ENCODE measurements around the gene SAMD1. TPM values are rescaled to one million over a fixed set of nuclear protein-coding genes. Genes with fewer than 3 reads are reported as not detected.

The SAMD1 gene
- total and polyA plus RNA-seq, 2 experiments from 2014 or later = 32.2 to 69.0 TPM

DNA sequence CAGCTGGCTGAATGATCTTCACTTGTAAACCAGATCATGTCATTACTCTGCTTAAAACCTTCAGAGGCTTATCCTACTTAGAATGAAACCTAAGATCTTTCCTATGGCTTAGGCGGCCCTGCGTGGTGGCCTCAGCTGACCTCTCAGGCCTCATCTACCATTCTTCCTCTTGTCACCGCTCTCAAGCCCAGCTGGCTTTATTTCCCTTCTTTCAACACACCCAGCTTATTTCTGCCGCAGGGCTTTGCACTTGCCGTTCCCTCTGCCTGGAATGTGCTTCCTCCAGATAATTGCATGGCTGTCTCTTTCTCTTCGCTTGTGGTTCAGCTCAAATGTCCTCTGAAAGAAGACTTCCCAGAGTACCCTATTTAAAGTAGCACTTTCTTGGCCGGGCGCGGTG lies 49.4 kb upstream of the SAMD1 start:
- no peak for TF ChIP-seq EZH2phosphoT487 (IDR thresholded peaks at IDR 0.05; ENCODE audit: unreplicated experiment)
- TF ChIP-seq POLR2AphosphoS5 (IDR thresholded peaks at IDR 0.05; ENCODE audit: low read depth) = no peak
- TF ChIP-seq EZH2 (IDR thresholded peaks at IDR 0.05; ENCODE audit: low read depth, unreplicated experiment) = no peak
- no peak for TF ChIP-seq CREB1 (CRISPR knock-in tag; IDR thresholded peaks at IDR 0.05; ENCODE audit: low read depth)
- TF ChIP-seq NANOG (IDR thresholded peaks at IDR 0.05; ENCODE audit: borderline replicate concordance) = no peak
- TF ChIP-seq, protein P1, sequence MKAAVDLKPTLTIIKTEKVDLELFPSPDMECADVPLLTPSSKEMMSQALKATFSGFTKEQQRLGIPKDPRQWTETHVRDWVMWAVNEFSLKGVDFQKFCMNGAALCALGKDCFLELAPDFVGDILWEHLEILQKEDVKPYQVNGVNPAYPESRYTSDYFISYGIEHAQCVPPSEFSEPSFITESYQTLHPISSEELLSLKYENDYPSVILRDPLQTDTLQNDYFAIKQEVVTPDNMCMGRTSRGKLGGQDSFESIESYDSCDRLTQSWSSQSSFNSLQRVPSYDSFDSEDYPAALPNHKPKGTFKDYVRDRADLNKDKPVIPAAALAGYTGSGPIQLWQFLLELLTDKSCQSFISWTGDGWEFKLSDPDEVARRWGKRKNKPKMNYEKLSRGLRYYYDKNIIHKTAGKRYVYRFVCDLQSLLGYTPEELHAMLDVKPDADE (IDR thresholded peaks at IDR 0.05) = no peak
- no peak for TF ChIP-seq ZNF114 (CRISPR knock-in tag; IDR thresholded peaks at IDR 0.05)
- TF ChIP-seq ZNF331 (CRISPR knock-in tag; IDR thresholded peaks at IDR 0.05; ENCODE audit: low read depth) = no peak
- TF ChIP-seq, protein P2, sequence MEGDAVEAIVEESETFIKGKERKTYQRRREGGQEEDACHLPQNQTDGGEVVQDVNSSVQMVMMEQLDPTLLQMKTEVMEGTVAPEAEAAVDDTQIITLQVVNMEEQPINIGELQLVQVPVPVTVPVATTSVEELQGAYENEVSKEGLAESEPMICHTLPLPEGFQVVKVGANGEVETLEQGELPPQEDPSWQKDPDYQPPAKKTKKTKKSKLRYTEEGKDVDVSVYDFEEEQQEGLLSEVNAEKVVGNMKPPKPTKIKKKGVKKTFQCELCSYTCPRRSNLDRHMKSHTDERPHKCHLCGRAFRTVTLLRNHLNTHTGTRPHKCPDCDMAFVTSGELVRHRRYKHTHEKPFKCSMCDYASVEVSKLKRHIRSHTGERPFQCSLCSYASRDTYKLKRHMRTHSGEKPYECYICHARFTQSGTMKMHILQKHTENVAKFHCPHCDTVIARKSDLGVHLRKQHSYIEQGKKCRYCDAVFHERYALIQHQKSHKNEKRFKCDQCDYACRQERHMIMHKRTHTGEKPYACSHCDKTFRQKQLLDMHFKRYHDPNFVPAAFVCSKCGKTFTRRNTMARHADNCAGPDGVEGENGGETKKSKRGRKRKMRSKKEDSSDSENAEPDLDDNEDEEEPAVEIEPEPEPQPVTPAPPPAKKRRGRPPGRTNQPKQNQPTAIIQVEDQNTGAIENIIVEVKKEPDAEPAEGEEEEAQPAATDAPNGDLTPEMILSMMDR (conservative IDR thresholded peaks at IDR 0.05; ENCODE audit: low read depth in 2 of 2) = no peak
- TF ChIP-seq, protein P3, sequence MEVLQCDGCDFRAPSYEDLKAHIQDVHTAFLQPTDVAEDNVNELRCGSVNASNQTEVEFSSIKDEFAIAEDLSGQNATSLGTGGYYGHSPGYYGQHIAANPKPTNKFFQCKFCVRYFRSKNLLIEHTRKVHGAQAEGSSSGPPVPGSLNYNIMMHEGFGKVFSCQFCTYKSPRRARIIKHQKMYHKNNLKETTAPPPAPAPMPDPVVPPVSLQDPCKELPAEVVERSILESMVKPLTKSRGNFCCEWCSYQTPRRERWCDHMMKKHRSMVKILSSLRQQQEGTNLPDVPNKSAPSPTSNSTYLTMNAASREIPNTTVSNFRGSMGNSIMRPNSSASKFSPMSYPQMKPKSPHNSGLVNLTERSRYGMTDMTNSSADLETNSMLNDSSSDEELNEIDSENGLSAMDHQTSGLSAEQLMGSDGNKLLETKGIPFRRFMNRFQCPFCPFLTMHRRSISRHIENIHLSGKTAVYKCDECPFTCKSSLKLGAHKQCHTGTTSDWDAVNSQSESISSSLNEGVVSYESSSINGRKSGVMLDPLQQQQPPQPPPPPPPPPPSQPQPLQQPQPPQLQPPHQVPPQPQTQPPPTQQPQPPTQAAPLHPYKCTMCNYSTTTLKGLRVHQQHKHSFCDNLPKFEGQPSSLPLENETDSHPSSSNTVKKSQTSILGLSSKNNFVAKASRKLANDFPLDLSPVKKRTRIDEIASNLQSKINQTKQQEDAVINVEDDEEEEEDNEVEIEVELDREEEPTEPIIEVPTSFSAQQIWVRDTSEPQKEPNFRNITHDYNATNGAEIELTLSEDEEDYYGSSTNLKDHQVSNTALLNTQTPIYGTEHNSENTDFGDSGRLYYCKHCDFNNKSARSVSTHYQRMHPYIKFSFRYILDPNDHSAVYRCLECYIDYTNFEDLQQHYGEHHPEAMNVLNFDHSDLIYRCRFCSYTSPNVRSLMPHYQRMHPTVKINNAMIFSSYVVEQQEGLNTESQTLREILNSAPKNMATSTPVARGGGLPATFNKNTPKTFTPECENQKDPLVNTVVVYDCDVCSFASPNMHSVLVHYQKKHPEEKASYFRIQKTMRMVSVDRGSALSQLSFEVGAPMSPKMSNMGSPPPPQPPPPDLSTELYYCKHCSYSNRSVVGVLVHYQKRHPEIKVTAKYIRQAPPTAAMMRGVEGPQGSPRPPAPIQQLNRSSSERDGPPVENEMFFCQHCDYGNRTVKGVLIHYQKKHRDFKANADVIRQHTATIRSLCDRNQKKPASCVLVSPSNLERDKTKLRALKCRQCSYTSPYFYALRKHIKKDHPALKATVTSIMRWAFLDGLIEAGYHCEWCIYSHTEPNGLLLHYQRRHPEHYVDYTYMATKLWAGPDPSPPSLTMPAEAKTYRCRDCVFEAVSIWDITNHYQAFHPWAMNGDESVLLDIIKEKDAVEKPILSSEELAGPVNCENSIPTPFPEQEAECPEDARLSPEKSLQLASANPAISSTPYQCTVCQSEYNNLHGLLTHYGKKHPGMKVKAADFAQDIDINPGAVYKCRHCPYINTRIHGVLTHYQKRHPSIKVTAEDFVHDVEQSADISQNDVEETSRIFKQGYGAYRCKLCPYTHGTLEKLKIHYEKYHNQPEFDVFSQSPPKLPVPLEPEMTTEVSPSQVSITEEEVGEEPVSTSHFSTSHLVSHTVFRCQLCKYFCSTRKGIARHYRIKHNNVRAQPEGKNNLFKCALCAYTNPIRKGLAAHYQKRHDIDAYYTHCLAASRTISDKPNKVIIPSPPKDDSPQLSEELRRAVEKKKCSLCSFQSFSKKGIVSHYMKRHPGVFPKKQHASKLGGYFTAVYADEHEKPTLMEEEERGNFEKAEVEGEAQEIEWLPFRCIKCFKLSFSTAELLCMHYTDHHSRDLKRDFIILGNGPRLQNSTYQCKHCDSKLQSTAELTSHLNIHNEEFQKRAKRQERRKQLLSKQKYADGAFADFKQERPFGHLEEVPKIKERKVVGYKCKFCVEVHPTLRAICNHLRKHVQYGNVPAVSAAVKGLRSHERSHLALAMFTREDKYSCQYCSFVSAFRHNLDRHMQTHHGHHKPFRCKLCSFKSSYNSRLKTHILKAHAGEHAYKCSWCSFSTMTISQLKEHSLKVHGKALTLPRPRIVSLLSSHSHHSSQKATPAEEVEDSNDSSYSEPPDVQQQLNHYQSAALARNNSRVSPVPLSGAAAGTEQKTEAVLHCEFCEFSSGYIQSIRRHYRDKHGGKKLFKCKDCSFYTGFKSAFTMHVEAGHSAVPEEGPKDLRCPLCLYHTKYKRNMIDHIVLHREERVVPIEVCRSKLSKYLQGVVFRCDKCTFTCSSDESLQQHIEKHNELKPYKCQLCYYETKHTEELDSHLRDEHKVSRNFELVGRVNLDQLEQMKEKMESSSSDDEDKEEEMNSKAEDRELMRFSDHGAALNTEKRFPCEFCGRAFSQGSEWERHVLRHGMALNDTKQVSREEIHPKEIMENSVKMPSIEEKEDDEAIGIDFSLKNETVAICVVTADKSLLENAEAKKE (CRISPR knock-in tag; IDR thresholded peaks at IDR 0.05) = no peak
- TF ChIP-seq, protein P4, sequence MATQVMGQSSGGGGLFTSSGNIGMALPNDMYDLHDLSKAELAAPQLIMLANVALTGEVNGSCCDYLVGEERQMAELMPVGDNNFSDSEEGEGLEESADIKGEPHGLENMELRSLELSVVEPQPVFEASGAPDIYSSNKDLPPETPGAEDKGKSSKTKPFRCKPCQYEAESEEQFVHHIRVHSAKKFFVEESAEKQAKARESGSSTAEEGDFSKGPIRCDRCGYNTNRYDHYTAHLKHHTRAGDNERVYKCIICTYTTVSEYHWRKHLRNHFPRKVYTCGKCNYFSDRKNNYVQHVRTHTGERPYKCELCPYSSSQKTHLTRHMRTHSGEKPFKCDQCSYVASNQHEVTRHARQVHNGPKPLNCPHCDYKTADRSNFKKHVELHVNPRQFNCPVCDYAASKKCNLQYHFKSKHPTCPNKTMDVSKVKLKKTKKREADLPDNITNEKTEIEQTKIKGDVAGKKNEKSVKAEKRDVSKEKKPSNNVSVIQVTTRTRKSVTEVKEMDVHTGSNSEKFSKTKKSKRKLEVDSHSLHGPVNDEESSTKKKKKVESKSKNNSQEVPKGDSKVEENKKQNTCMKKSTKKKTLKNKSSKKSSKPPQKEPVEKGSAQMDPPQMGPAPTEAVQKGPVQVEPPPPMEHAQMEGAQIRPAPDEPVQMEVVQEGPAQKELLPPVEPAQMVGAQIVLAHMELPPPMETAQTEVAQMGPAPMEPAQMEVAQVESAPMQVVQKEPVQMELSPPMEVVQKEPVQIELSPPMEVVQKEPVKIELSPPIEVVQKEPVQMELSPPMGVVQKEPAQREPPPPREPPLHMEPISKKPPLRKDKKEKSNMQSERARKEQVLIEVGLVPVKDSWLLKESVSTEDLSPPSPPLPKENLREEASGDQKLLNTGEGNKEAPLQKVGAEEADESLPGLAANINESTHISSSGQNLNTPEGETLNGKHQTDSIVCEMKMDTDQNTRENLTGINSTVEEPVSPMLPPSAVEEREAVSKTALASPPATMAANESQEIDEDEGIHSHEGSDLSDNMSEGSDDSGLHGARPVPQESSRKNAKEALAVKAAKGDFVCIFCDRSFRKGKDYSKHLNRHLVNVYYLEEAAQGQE (IDR thresholded peaks at IDR 0.05; ENCODE audit: unreplicated experiment) = no peak
- TF ChIP-seq STAT1 (IDR thresholded peaks at IDR 0.05; ENCODE audit: unreplicated experiment) = no peak
- H3K4me2 ChIP-seq = no peak overlapping the region
- no peak for ATAC-seq

More for the DNA sequence above, 49.4 kb upstream of the SAMD1 start:
- no peaks in the 10 kb centered on the region for H3K36me3 Mint-ChIP-seq (ENCODE audit: low read depth)
- no peak overlapping the region for H3K27ac Mint-ChIP-seq
- peaks cover 2% of the 10 kb centered on the region; the same call in 1 of the 3 replicates for H3K9me3 Mint-ChIP-seq
- H4K20me1 ChIP-seq (replicated peaks; ENCODE audit: insufficient read depth) = peaks cover 4% of the 10 kb centered on the region
- no peak for DNase-seq (ENCODE audit: low spot score)
- peaks cover 16% of the 10 kb centered on the region for H3K4me1 ChIP-seq (ENCODE audit: insufficient read depth)
- no peaks in the 10 kb centered on the region for H3K36me3 ChIP-seq (ENCODE audit: insufficient read depth)
- H3K79me2 ChIP-seq (replicated peaks; ENCODE audit: insufficient read depth) = peaks cover 10% of the 10 kb centered on the region
- H3F3A ChIP-seq (replicated peaks; ENCODE audit: low read depth) = peaks cover 6% of the 10 kb centered on the region; the same call in 1 of the 2 replicates
- no peaks in the 10 kb centered on the region for H3K9me2 ChIP-seq (ENCODE audit: insufficient read depth)
- peaks cover 9% of the 10 kb centered on the region; the same call in 2 of the 3 replicates for H3K4me1 Mint-ChIP-seq
- no peak overlapping the region for H2AFZ ChIP-seq
- H3K4me3 Mint-ChIP-seq = peak overlapping the region; percentile 1; the same call in 1 of the 3 replicates
- H3K27me3 ChIP-seq (ENCODE audit: insufficient read depth) = no peaks in the 10 kb centered on the region
- H3K27ac ChIP-seq (ENCODE audit: low read depth) = no peak overlapping the region
- peaks cover 8% of the 10 kb centered on the region for H3K27me3 Mint-ChIP-seq (ENCODE audit: insufficient read depth, low read depth, poor library complexity)
- H3K4me3 ChIP-seq = no peak overlapping the region
